ENCODE results near the gene RNF39. TPM values are rescaled to one million over a fixed set of nuclear protein-coding genes. Genes with fewer than 3 reads are reported as not detected.

RNF39 gene
- total and polyA plus RNA-seq, 2 of the 13 experiments (the other 11 are each of a cell fraction or from before 2014, with no cell fraction given), result 0.13 to 1.8 TPM

- TF ChIP-seq ZNF7 (CRISPR knock-in tag; IDR thresholded peaks at IDR 0.05), result peak; percentile 9; the same call in 1 of the 2 replicates
- peak; percentile 43 for TF ChIP-seq PATZ1 (CRISPR knock-in tag; IDR thresholded peaks at IDR 0.05)
- no peak; the same call in 1 of the 2 replicates for TF ChIP-seq SNAPC2 (CRISPR knock-in tag; IDR thresholded peaks at IDR 0.05)
- peak; percentile 92 for TF ChIP-seq ZGPAT (CRISPR knock-in tag; IDR thresholded peaks at IDR 0.05)
- 0 out of 2 replicates have a peak, but pooled peaks have one; percentile 65 for TF ChIP-seq ZBTB3 (CRISPR knock-in tag; IDR thresholded peaks at IDR 0.05; ENCODE audit: borderline replicate concordance, low read depth)
- peak; percentile 83 for TF ChIP-seq ZNF768 (CRISPR knock-in tag; IDR thresholded peaks at IDR 0.05)
- no peak for TF ChIP-seq ZMYM2 (CRISPR knock-in tag; IDR thresholded peaks at IDR 0.05)
- TF ChIP-seq ZNF10 (CRISPR knock-in tag; IDR thresholded peaks at IDR 0.05; ENCODE audit: borderline replicate concordance, low read depth), result 0 out of 2 replicates have a peak, but pooled peaks have one; percentile 83
- TF ChIP-seq GPBP1L1 (CRISPR knock-in tag; IDR thresholded peaks at IDR 0.05), result no peak
- TF ChIP-seq MATR3 (CRISPR knock-in tag; IDR thresholded peaks at IDR 0.05), result no peak
- no peak for TF ChIP-seq ZNF3 (CRISPR knock-in tag; IDR thresholded peaks at IDR 0.05)
- peak; percentile 22; the same call in 1 of the 2 replicates for TF ChIP-seq RFX5 (IDR thresholded peaks at IDR 0.05; ENCODE audit: low read depth, low read length)
- TF ChIP-seq ZNF879 (CRISPR knock-in tag; IDR thresholded peaks at IDR 0.05), result no peak
- peak; percentile 71; the same call in 1 of the 2 replicates for TF ChIP-seq SMYD3 (CRISPR knock-in tag; IDR thresholded peaks at IDR 0.05)
- no peak for TF ChIP-seq ZNF549 (CRISPR knock-in tag; IDR thresholded peaks at IDR 0.05)
- no peak; the same call in 1 of the 2 replicates for TF ChIP-seq ZNF788 (CRISPR knock-in tag; IDR thresholded peaks at IDR 0.05; ENCODE audit: borderline replicate concordance)
- TF ChIP-seq ZNF607 (CRISPR knock-in tag; IDR thresholded peaks at IDR 0.05; ENCODE audit: borderline replicate concordance), result peak; percentile 67; the same call in 1 of the 2 replicates
- TF ChIP-seq ZMAT3 (CRISPR knock-in tag; conservative IDR thresholded peaks at IDR 0.05), result peak; percentile 88
- TF ChIP-seq ATRX (CRISPR knock-in tag; IDR thresholded peaks at IDR 0.05; ENCODE audit: borderline replicate concordance), result no peak
- no peak for TF ChIP-seq TRAFD1 (CRISPR knock-in tag; IDR thresholded peaks at IDR 0.05; ENCODE audit: borderline replicate concordance)
- no peak; the same call in 1 of the 2 replicates for TF ChIP-seq YEATS2 (CRISPR knock-in tag; IDR thresholded peaks at IDR 0.05; ENCODE audit: borderline replicate concordance)
- no peak for TF ChIP-seq PHF21A (CRISPR knock-in tag; IDR thresholded peaks at IDR 0.05)
- TF ChIP-seq ZNF598 (CRISPR knock-in tag; IDR thresholded peaks at IDR 0.05; ENCODE audit: borderline replicate concordance), result no peak
Measured at GRCh38 chr6:30101444-30102413, 26.2 kb upstream of the RNF39 start (continued).

Measured in HepG2 (cell line).